Activated CD4-positive, alpha-beta T cell treated with anti-CD3 and anti-CD28 coated beads, Interleukin-2, amount 50 U/mL, for 16 hours (primary cell): Measurements from ENCODE around the gene MBP.
A peak's percentile ranks its signal among the peaks of the same experiment; 100 is the strongest.

ENCODE experiments used
- DNase-seq: peaks from one replicate; pipeline ENCODE4 v3.0.0-alpha.2; 2020

MBP gene

DNA sequence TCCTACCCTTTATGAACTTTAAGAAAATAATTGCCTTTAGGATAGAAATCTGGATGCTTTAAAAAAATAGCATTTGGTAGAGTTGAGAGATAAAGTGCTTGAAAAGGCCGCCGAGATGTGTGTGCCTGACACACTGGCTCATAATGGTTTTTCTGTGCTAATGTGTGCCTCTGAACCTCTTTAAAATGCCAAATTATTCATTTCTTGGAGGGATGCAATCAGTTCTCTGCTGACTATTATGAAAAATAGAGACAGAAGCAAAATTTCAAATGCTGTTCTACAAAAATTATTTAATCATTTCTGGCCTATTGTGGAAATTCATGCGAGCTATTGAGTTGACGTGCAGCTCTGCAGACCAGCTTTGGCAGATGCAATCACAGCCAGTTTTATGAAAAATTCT is 18.0 kb upstream of the MBP start:
- DNase-seq: no peak

DNA sequence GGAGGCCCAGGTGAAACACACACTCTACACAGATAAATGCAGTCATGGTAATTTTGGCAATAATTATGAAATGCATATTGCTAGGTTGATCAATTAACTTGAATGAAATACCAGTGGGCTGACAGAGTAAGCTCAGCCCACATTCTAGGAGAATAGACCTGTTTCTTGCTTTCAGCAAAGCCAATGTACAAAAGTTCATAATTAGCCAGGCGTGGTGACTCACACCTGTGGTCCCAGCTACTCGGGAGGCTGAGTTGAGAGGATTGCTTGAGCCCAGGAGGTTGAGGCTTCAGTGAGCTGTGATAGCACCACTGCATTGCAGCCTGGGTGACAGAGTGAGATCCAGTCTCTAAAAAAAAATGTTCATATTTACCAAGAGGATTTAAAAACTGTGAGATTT is 15.7 kb upstream of the MBP start:
- no peak for DNase-seq

DNA sequence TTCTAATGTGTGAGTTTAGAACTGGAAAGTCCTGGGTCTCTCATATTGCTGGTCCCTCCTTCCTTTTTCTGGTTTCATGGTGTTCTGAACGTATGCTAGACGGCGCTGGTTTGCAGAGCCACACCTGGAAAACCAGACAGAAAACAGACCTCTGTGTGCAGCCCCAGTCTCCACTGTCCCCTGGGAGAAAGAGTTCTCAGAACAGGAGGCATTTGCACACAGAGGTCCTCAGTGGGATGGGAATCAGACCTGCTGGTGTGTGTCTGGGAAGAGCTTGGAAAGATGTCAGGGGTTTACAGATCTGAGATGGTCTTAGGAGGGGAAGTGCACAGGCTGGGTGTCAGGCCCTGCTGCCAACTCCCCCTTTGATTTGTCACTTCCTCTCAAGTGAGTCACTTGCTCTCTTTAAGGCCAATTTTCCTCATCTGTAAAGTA is 14.9 kb upstream of the MBP start:
- DNase-seq: no peak

DNA sequence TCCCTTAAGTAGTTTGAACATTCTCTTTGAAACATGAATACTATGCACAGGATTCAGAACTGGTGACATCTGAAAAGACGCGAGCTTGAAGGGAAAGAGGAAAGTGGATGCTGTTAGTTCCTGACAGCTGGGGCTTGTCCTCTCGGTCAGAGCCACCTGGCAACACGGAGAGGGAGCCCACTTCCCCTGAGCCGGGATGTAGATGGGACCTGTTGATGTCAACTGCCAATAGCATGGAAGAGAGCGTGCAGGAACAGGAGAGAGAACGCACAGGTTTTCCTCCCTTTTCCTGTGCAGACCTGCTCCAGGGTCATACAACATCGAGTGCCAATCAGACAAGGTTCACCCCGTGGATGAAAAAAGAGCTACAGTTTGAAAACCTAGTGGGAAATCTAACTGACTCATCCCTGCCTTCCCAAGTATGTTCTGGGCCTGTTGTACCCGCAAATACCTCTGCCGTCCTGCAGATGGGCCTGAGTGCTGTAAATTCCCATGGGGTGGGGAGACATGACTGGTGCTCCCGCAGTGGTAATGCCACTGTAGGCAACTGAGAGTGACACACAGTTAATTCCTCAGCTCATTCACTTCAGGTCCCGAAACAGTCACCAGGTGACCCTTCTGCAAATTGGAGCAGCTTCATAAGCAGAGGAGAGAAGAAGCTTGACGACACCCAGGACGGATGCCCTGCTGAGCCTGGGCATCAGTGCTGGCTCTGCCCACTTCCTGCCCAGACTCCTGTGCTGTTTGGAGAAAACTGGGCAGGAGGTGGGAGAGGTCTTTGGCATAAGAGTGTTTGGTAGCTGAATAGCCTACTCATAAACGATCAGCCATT is 13.9 kb upstream of the MBP start:
- DNase-seq: no peak

DNA sequence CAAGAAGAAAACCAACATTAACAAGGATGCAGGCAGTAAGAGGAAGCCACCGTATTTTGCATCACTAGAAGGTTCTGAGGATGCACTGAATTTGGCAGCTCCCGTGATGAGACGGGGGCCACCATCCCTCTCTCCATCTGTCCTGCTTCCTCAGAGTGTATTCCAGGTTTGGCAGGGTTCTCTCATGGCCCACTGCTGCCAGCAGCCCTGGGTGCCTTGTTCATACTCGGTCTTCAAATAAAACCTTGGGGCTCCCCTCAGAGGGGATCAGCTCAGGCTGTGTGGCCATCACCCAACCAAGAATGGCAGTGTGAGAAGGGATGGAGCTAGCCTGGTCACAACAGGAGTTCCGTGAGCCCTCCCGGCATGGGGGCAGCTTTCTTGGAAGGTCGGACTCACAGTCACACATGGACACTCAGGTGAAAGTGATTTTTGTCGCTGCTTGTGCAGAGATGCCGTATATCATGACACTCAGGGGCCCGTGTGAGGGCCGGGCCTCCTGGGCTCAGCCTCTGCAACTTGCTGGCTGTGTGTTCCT is 12.8 kb upstream of the MBP start:
- no peak for DNase-seq

DNA sequence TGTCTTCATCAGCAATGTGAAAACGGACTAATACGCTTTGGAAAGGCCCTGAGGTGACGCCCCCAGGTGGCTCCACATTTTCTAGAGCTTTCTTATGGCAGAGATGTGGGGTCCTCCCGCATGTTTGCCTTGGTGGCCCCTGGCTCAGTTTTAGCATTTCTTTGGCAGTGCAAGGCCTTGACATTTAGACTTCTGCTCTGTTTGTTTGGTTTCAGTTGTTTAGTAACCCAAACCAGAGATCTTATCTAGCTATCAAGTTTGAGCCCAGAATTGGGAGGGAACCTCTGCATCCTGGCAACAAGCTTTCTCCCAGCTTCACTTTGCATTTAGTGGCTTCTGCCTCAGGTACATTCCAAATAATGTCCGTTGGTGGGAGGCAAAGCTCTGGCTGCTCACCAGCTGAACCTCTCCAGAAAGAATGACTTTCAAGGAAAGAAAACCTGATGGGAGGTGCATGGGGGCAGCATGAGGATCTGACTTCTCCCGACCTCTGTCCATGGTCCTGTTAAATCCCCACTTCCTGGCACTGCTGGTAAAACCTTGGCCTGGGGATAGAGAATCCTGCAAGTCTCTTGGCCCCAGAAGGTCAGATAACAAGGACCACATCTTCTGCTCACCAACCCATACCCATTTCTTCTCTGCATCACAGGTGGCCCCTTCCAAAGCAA is 12.0 kb upstream of the MBP start:
- no peak for DNase-seq

DNA sequence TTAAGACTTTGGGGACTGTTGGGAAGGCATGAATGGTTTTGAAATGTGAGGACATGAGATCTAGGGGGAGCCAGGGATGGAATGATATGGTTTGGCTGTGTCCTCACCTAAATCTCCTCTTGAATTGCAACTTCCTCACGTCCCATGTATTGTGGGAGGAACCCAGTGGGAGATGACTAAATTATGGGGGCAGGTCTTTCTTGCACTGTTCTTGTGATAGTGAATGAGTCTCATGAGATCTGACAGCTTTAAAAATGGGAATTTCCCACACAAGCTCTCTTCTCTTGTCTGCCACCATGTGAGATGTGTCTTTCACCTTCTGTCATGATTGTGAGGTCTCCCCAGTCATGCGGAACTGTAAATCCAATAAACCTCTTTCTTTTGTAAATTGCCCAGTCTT is 11.5 kb upstream of the MBP start:
- DNase-seq: no peak

DNA sequence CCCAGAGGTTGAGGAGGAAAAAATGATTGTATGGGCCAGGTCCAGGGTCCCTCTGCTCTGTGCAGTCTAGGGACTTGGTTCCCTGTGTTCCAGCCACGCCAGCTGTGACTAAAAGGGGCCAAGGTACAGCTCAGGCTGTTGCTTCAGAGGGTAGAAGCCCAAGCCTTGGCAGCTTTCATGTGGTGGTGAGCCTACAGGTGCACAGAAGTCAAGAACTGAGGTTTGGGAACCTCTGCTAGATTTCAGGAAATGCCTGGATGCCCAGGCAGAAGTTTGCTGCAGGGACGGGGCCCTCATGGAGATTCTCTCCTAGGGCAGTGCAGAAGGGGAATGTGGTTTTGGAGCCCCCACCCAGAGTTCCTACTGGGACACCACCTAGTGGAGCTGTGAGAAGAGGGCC is 10.6 kb upstream of the MBP start:
- no peak for DNase-seq

DNA sequence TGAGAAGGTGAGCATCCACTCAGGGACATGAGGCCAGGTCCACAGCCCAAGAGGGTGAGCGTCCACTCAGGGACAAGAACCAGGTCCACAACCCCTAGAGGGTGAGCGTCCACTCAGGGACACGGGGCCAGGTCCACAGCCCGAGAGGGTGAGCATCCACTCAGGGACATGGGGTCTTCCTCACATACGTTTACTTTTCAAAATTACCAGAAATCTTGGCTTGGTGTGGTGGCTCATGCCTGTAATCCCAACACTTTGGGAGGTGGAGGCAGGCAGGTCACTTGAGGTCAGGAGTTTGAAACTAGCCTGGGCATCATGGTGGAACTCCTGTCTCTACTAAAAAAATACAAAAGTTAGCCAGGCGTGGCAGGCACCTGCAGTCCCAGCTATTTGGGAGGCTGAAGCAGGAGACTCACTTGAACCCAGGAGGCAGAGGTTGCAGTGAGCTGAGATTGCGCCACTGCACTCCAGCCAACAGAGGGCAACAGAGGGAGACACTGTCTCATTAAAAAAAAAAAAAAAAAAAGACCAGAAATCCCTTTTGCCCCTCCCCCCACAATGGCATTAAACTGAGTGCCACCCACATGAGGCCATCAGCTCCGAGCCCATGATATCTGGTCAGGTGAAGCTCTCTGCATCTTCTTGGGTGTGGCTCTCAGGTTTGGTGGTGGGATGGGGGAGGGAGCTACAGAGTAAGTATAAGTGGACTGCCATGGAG is 9.0 kb upstream of the MBP start:
- no peak for DNase-seq

DNA sequence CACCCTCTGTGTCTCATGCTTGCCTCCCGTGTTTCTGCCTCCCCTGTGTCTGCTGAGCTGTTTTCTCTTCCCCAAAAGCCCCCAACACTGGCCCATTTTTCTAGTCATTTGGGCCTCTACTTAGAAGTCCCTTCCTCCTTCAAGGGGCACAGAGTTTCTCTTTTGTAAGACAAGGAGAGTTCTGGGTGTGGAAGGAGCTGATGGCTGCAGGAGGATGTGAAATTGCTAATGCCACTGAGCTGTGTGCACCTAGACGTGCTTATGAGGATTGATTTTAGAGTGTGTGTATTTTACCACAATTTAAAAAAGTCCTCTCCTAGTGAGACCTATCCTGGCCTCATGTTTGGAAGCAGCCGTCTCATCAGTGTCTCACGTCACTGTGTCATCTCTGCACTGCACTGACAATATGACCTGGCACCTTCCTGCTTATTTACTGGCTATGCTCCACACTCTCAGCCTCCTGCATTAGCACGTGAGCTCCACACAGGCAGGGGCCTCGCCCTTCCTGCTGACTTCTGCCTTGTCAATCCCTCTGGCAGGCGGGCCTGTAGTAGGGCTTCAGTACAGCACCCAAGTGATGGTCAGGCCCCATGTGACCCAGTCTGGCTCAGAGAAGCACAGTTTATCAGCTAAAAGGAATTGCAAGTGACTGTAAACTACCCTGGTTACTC is 8.0 kb upstream of the MBP start:
- peak; percentile 58 for DNase-seq

DNA sequence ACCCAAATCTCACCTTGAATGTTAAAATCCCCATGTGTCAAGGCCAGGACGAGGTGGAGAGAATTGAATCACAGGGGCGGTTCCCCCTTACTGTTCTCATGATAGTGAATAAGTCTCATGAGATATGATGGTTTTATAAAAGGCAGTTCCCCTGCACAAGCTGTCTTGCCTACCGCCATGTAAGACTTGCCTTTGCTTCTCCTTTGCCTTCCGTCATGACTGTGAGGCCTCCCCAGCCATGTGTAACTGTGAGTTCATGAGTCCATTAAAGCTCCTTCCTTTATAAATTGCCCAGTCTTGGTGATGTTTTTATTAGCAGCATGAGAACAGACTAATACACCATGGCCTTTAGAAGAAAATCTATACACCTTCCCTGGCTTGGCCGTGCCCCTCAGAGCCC is 7.4 kb upstream of the MBP start:
- no peak for DNase-seq

DNA sequence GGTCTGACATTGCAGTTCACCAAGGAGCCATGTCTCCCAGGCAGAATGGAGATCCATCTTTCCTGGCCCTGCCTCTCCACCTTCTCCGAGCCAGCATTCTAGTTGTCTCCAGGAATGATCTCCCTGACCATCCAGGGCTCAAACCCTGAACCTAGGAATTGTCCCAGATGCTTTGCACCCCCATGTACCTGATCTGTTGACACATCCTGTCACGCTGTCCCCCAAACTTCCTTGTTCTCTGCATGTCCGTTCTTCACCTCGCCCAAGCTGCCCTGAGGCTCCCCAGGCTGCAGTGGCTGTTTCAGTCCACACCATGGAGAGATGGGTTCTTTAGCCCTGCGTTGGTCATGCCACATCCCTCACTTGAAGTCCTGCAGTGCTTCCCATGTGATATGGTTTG is 7.0 kb upstream of the MBP start:
- no peak for DNase-seq

DNA sequence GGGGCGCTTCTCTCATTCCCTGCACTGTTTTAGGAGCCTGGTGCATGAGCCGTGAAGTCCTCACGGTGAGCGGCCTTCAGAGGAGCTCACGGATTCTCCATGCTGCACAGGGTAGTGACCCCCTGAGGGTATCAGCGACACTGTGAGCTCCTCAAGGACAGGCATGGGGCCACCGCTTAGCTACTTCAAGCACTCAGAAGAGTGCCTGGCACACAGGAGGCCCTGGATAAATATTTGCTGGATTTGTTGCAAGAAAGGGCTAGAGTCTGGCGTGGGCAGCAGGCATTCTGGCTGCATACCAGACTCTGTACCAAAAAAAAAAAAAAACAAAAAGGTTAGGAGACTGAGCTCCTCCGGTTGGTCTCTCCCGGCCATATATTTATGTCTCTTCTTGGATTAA is 5.7 kb upstream of the MBP start:
- no peak for DNase-seq

DNA sequence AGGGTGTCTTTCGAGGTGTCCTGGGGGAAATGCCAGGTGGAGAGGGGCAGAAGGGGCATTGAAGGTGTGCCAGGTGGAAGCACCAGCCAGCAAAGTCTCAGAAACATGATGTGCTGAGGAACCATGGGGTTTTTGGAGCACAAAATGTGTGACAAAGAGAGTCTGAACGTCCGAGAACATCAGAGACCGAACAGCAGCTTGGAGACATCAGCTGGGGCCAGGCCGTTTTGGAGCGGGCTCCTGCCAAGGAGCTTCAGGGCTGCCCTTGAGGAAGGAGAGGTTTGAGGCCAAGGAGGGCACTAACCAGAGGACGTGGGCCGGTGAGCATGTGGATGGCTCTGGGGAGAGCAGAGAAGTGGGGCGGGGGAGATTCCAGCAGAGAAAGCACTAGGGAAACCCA is 5.3 kb upstream of the MBP start:
- DNase-seq: no peak

DNA sequence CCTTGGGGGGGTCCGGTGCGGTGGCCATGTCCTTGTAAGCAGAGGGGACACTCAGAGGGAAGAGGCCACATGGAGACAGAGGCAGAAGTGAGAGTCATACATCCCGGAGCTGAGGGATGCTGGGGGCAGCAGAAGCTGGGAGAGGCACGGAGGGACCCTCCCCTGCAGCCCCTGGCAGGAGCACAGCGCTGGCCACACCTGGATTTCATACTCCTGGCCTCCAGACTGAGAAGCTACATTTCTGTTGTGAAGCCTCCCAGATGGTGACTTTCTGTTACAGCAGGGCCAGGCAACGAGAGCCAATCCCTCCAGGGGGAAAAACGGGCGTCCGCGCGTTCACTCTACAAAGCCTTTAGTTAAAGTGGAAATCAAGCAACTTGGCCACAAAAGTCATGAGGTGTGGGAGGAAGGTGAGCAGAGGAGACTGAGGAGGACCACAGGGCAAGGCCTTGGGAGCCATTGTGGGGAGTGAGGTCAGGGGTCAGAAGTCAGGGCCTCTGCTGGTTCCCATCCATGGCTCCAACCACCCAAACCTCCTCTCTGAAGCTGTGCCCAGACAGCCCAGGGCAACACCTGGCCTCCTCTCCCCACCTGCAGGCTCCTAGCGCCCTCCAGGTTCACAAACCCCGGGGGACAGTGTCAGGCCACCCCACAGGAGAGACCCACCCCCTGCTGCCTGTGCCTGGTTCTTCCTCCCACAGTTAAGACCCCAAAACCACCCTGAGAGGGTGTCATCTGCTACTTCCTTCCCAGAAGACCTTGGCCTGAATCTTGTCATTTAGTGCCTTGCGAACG is 4.5 kb upstream of the MBP start:
- DNase-seq: no peak

DNA sequence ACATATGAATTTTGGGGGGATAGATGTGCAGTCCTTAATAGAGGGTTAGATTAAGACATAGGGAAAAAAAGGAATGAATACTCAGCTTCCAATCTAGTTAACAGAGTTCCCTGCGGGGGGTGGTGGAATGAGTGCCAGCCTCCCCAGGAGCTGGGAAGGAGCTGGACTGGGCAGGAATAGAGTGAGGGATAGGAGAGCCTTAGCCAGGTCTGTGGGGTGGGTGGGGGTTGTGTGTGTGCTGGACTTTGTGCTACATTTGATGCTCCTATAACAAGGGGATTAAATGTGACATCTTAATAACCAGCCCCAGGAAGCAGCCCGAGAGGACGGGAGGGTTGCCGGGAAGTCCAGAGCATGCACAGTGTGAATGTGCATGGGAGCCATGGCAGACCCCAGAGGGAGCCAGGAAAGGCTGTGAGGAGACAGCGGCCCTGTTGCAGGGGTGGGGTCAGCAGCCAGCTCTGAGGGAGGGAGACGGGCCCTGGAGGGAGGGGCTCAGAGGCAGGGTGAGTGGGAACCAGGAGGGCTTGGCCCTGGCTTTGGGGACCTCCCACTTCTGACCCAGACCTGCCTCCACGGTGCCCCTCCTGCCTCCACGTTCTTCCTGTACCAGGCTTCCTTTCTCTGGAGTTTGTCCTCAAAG is 3.6 kb upstream of the MBP start:
- DNase-seq: no peak

DNA sequence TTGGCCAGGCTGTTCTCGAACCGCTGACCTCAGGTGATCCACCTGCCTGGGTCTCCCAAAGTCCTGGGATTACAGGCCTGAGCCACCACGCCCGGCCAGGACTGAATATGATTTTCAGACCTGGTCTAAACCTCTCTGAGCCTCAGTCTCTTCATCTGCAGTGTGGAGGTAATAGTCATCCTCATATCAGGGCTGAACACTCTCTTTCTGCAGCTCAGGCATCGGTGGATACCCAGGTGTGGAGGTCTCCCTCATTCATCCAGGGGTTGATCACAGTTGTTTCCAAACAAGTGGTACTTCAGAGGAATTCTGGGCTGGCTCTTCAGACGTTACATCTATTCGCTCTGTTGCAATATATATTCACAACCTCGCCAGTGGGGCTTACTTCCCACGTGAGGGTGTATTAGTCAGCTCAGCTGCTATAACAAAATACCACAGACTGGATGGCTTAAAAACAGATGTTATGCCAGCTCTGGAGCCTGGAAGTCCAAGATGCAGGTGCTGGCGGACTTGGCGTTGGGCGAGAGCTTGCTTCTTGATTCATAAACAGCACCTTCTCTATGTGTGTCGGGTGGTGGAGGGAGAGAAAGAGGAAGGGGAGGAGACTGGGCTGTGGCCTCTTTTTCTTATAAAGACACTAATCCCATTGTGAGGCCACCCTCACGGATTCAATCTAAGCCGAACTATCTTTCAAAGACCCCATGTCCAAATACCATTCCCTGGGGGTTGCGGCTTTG is 2.9 kb upstream of the MBP start:
- no peak for DNase-seq

DNA sequence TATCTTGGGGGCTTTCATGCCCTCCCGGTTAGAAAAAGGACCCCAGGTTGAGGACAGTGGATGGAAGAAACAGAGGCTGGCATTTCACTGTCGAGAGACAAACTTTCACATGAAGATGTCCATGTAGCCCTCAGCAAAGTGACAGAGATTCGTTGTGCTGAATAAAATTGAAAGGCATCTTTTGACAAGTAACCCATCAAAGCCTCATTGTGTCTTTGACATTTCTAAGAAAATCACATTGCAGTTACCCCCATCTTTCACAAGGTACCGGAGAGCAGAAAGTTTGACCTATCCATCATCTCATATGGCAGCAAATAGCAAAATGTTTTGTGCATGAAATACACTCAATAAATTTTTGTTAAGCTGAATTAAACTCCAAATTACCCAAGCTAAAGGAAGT is 2.0 kb upstream of the MBP start:
- DNase-seq: peak; percentile 78

DNA sequence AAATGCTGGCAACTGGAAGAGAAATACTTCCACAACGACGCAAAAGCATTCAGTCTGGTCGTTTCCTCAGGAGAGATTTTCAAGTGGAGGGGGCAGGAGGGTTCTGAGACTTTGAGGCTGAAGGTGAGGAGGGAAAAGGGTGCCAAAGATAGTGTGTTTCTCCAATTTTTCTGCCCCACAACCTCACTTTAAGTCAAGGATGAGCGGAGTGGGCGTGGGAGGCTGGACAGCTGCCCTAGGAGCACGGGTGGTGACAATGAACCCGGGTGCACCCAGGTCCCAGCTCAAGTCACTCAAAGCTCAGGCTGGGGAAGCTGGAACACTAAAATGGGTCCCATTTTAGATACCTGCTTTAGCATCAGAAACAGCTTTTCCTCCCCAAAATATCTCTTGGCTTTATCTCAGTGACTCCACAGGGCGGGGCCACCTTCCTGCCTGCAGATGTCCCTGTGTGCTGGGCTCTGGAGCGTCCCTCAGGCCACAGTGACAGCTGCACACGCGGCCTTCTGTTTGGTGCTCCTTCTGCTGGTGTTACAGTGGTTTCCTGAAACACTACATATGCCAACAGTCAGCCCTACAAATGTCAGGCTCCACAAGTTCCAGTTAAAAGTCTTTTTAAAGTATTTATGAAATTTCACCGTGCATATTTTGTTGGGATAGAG is 1.4 kb upstream of the MBP start:
- peak; percentile 55 for DNase-seq

DNA sequence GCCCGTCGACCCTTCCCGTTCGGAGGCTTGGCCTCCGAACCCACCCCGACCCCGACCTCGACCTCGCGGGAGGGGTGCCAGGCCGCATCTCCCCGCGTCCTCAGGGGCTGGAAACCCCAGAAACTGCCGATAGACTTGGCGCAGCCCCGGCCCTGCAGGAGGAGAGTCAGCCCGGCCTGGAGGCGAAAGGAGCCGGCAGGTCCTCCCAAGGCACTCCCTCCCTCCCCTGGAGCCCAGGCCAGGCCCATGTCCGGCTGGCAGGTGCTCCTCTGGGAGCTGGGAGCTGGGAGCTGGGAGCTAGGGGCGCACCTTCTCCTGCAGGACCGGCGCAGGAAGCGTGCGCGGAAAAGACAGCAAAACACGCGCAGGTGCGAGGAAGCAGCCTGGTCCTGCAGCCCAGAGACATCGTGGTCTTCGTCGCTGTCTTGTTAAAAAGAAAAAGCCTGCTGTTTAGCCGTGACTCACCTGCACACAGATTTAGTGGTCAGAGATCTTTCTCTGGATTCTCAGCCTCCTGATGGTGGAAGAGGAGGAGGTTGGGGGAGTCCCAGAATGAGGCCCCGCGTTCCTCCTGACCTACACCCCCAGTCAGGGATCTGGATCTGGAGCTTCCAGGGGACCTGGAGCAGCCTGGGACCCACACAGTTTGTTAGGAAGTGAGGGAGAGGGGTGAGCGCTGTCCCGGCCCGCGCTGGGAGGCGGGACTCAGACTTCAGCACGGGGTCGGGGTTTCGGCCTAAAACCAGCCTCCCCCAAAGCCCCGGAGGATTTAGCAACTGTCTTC is 660 bp upstream of the MBP start:
- no peak for DNase-seq
